Smooth muscle cell (in vitro differentiated cells): ENCODE measurements around the gene RB1. TPM values are rescaled to one million over a fixed set of nuclear protein-coding genes. Genes with fewer than 3 reads are reported as not detected.

Experiments
- DNase-seq: peaks from one replicate; lab custom pipeline; 2025; ENCODE audit not compliant: unreplicated experiment; lab: John Stamatoyannopoulos, UW
- H2AFZ ChIP-seq: fragments of 200-600 bp; sonication (generic); 2 replicates; pipeline ENCODE4 v1.6.0; 2016; ENCODE audit warnings: antibody characterized with exemption, low read depth, mild to moderate bottlenecking
- H3F3A ChIP-seq: fragments of 200-600 bp; sonication (generic); 2 replicates; pipeline ENCODE4 v1.6.0; 2017; ENCODE audit warnings: antibody characterized with exemption, low read depth
- H3K27ac ChIP-seq: fragments of 200-600 bp; sonication (generic); 2 replicates; pipeline ENCODE4 v1.5.1; 2016; ENCODE audit warnings: low read depth, mild to moderate bottlenecking
- H3K27me3 ChIP-seq: fragments of 200-600 bp; sonication (generic); 2 replicates; pipeline ENCODE4 v1.6.1; 2016; ENCODE audit warnings: low read depth, mild to moderate bottlenecking
- H3K36me3 ChIP-seq: fragments of 200-600 bp; sonication (generic); 2 replicates; pipeline ENCODE4 v1.5.1; 2016; ENCODE audit warnings: low read depth
- H3K4me1 ChIP-seq: fragments of 200-600 bp; sonication (generic); 2 replicates; pipeline ENCODE4 v1.5.1; 2016; ENCODE audit warnings: low read depth
- H3K4me2 ChIP-seq: fragments of 200-600 bp; sonication (generic); 2 replicates; pipeline ENCODE4 v1.6.0; 2016; ENCODE audit warnings: mild to moderate bottlenecking
- H3K4me3 ChIP-seq: fragments of 200-600 bp; sonication (generic); 2 replicates; pipeline ENCODE4 v1.5.1; 2016; ENCODE audit warnings: mild to moderate bottlenecking
- H3K79me2 ChIP-seq: fragments of 200-600 bp; sonication (generic); 2 replicates; pipeline ENCODE4 v1.6.0; 2016; ENCODE audit warnings: low read depth, mild to moderate bottlenecking
- H3K9ac ChIP-seq: fragments of 200-600 bp; sonication (generic); 2 replicates; pipeline ENCODE4 v1.6.0; 2016; ENCODE audit warnings: low read depth
- H3K9me3 ChIP-seq: fragments of 200-600 bp; sonication (generic); replicated peaks from 2 replicates; pipeline ENCODE4 v1.5.1; 2016; ENCODE audit warnings: low read depth
- H4K20me1 ChIP-seq: fragments of 200-600 bp; sonication (generic); 2 replicates; pipeline ENCODE4 v1.6.0; 2016; ENCODE audit warnings: low read depth
- CTCF ChIP-seq: fragments of 200-600 bp; sonication (generic); IDR thresholded peaks from 2 replicates; pipeline ENCODE4 v1.5.1; 2017; ENCODE audit warnings: borderline replicate concordance, mild to moderate bottlenecking, antibody characterized with exemption; ENCODE audit not compliant: insufficient read depth, poor library complexity, severe bottlenecking
- WGBS: methylation state at CpG from one replicate; pipeline ENCODE4 v1.1.7; 2016; ENCODE audit warnings: low lambda C conversion rate; 5-methylcytosine and 5-hydroxymethylcytosine counted together
- polyA plus RNA-seq: library from polyadenylated mRNA; unstranded; fragments of >200 nt; fragmentation: Nextera tagmentation; extraction: Ambion mirVana; gene quantifications from 2 replicates; pipeline ENCODE4 v1.2.1, GENCODE V29; 2016
- total RNA-seq: library from RNA; depleted of rRNA; stranded (reverse); fragments of >200 nt; gene quantifications from 2 replicates; pipeline ENCODE4 v1.2.3, GENCODE V29; 2014

Gene RB1
- total and polyA plus RNA-seq, 2 experiments from 2014 or later, result 12.5 to 40.2 TPM

GRCh38 chr13:48404952-48405351 is 101.4 kb downstream of the RB1 start:
- Histone ChIP-seq H3K9me3 (no peaks in the 10 kb centered on the region), H3K36me3 (no peaks in the 10 kb centered on the region), H4K20me1 (no peaks in the 10 kb centered on the region), H3F3A (no peaks in the 10 kb centered on the region), H3K4me2 (no peak overlapping the region), H3K27ac (no peak overlapping the region), H2AFZ (no peak overlapping the region), H3K4me3 (no peak overlapping the region), H3K4me1 (peaks cover 4% of the 10 kb centered on the region), H3K79me2 (peaks cover 6% of the 10 kb centered on the region), H3K9ac (no peak overlapping the region), H3K27me3 (no peaks in the 10 kb centered on the region)
- 84% methylated on average over 1 of the region's 1 CpG for WGBS
- no peak for DNase-seq
- TF ChIP-seq CTCF, result no peak

GRCh38 chr13:48405875-48406274 is 102.3 kb downstream of the RB1 start:
- no peaks in the 10 kb centered on the region for H4K20me1 ChIP-seq
- H3K9me3 ChIP-seq, result no peaks in the 10 kb centered on the region
- no peak overlapping the region for H3K4me3 ChIP-seq
- H3K27ac ChIP-seq, result no peak overlapping the region
- no peak overlapping the region for H3K9ac ChIP-seq
- no peaks in the 10 kb centered on the region for H3F3A ChIP-seq
- H3K4me2 ChIP-seq, result no peak overlapping the region
- peaks cover 16% of the 10 kb centered on the region for H3K79me2 ChIP-seq
- no peak overlapping the region for H2AFZ ChIP-seq
- TF ChIP-seq CTCF, result no peak
- no peak for DNase-seq
- no peaks in the 10 kb centered on the region for H3K36me3 ChIP-seq
- H3K27me3 ChIP-seq, result no peaks in the 10 kb centered on the region
- H3K4me1 ChIP-seq, result peaks cover 4% of the 10 kb centered on the region

GRCh38 chr13:48410199-48410598 is 106.6 kb downstream of the RB1 start:
- no peak for TF ChIP-seq CTCF
- WGBS, result 96% methylated on average over 5 of the region's 5 CpGs

GRCh38 chr13:48411147-48411794 is 107.7 kb downstream of the RB1 start:
- H3K4me3 ChIP-seq, result peak overlapping the region; percentile 62
- WGBS, result 22% methylated on average over 1 of the region's 1 CpG
- peak overlapping the region; percentile 94 for H3K4me2 ChIP-seq
- H3K79me2 ChIP-seq, result peaks cover 28% of the 10 kb centered on the region
- no peak for TF ChIP-seq CTCF
- H3K4me1 ChIP-seq, result peaks cover 23% of the 10 kb centered on the region
- H3K27me3 ChIP-seq, result no peaks in the 10 kb centered on the region
- no peaks in the 10 kb centered on the region for H3K36me3 ChIP-seq
- peak overlapping the region; percentile 68 for H3K9ac ChIP-seq
- DNase-seq, result no peak
- peak overlapping the region; percentile 76 for H2AFZ ChIP-seq
- H3K27ac ChIP-seq, result peak overlapping the region; percentile 86
- H3K9me3 ChIP-seq, result no peaks in the 10 kb centered on the region
- H4K20me1 ChIP-seq, result no peaks in the 10 kb centered on the region
- no peaks in the 10 kb centered on the region for H3F3A ChIP-seq

More at GRCh38 chr13:48410199-48410598, 106.6 kb downstream of the RB1 start:
- Histone ChIP-seq H3F3A (no peaks in the 10 kb centered on the region), H3K9ac (no peak overlapping the region), H3K27me3 (no peaks in the 10 kb centered on the region), H3K36me3 (no peaks in the 10 kb centered on the region), H3K4me3 (peak overlapping the region; percentile 62), H2AFZ (no peak overlapping the region), H4K20me1 (no peaks in the 10 kb centered on the region), H3K79me2 (peaks cover 28% of the 10 kb centered on the region), H3K4me1 (peaks cover 23% of the 10 kb centered on the region), H3K4me2 (peak overlapping the region; percentile 94), H3K27ac (no peak overlapping the region), H3K9me3 (no peaks in the 10 kb centered on the region)
- DNase-seq, result no peak
